Thoracic aorta (tissue), 2 donors: ENCODE measurements around the gene WDPCP. TPM values are rescaled to one million over a fixed set of nuclear protein-coding genes. Genes with fewer than 3 reads are reported as not detected.
"Not testable (repeated sequence)": the region's sequence is repeated elsewhere in the genome, so short reads cannot be mapped to it uniquely, and the experiment has no call there.

Experiments
- ATAC-seq: fragments of 150-250 bp; one replicate; pipeline ENCODE4 v1.8.0; 2017; ENCODE audit warnings: low read depth; ENCODE audit not compliant: insufficient number of reproducible peaks, low FRiP score
- DNase-seq: peaks from one replicate; pipeline ENCODE4 v3.0.0-alpha.2; 2020; ENCODE audit warnings: low spot score
- H3K27ac ChIP-seq, 2 donors: fragments of 200-600 bp; sonication (generic); 1 replicate in 1 of 2; 2 replicates in 1 of 2; pipeline ENCODE4 v1.5.1; 2016; ENCODE audit warnings: mild to moderate bottlenecking in 2 of 2, moderate library complexity in 2 of 2
- H3K27me3 ChIP-seq: fragments of 200-600 bp; sonication (generic); replicated peaks from 2 replicates; pipeline ENCODE4 v1.6.0; 2016; ENCODE audit warnings: mild to moderate bottlenecking; ENCODE audit not compliant: insufficient read depth
- H3K36me3 ChIP-seq: fragments of 200-600 bp; sonication (generic); one replicate; pipeline ENCODE4 v1.5.1; 2016
- H3K4me1 ChIP-seq, 2 donors: fragments of 200-600 bp; sonication (generic); 1 replicate in 1 of 2; 2 replicates in 1 of 2; pipeline versions ENCODE4 v1.5.1 to v1.6.0; 2016; ENCODE audit warnings: low read depth in 2 of 2, mild to moderate bottlenecking in 1 of 2; ENCODE audit not compliant: control insufficient read depth in 1 of 2
- H3K4me3 ChIP-seq: fragments of 200-600 bp; sonication (generic); 2 replicates; pipeline ENCODE4 v1.5.1; 2016; ENCODE audit warnings: mild to moderate bottlenecking
- H3K9me3 ChIP-seq: fragments of 200-600 bp; sonication (generic); 2 replicates; pipeline ENCODE4 v1.5.1; 2016
- total RNA-seq, 2 donors: library from RNA; depleted of rRNA; stranded (reverse); fragments of >200 nt; gene quantifications; one replicate each; pipeline versions ENCODE4 v1.1.0 to v1.2.3, GENCODE V29; 2016
- TF ChIP-seq, protein P1 (sequence below): fragments of 200-600 bp; sonication (generic); IDR thresholded peaks from one replicate; pipeline ENCODE4 v1.5.1; 2019; ENCODE audit warnings: antibody characterized with exemption

The WDPCP gene
- total RNA-seq, 2 donors from 2014 or later: 13.7 to 16.2 TPM

DNA sequence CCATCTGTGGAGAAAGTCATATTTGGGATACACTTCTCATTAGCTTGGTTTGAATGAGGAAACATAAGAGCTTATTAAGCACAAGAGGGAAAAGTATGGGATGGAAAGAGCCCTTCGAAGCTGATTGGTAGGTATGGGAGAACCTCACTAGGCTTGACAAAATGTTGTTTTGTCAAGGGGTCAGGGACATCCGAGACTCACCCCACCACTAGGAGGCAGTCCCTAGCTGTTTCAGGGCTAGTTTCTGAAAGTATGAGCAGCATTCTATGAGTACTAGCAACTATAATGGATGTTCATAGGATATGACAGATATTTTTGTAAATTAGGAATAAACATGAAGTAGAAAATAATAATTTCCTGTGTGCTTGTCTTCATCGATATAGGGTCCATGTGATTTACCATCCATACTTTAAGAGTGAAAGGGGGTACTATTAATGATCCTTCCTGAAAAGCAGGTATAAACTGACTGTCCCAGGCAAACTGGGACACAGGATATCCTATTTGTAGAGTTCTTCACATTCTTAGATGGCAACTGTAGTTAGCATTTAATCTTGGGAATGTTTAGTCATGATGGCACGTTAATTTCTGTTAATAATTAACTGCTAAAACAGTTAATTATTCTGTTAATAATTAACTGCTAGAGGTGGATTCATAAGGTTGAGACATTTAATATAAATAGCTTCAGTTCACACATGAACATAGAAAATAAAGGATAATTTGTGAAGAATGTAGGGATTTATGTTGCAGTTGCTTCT lies 509.2 kb downstream of the WDPCP start:
- H3K36me3 ChIP-seq: no peaks in the 10 kb centered on the region
- no peaks in the 10 kb centered on the region for H3K4me1 ChIP-seq
- TF ChIP-seq, protein P1, sequence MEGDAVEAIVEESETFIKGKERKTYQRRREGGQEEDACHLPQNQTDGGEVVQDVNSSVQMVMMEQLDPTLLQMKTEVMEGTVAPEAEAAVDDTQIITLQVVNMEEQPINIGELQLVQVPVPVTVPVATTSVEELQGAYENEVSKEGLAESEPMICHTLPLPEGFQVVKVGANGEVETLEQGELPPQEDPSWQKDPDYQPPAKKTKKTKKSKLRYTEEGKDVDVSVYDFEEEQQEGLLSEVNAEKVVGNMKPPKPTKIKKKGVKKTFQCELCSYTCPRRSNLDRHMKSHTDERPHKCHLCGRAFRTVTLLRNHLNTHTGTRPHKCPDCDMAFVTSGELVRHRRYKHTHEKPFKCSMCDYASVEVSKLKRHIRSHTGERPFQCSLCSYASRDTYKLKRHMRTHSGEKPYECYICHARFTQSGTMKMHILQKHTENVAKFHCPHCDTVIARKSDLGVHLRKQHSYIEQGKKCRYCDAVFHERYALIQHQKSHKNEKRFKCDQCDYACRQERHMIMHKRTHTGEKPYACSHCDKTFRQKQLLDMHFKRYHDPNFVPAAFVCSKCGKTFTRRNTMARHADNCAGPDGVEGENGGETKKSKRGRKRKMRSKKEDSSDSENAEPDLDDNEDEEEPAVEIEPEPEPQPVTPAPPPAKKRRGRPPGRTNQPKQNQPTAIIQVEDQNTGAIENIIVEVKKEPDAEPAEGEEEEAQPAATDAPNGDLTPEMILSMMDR: no peak
- no peaks in the 10 kb centered on the region for H3K27me3 ChIP-seq
- H3K4me3 ChIP-seq: no peak overlapping the region
- DNase-seq (no peak), ATAC-seq (no peak)
- H3K27ac ChIP-seq: no peak overlapping the region
- no peaks in the 10 kb centered on the region for H3K9me3 ChIP-seq

DNA sequence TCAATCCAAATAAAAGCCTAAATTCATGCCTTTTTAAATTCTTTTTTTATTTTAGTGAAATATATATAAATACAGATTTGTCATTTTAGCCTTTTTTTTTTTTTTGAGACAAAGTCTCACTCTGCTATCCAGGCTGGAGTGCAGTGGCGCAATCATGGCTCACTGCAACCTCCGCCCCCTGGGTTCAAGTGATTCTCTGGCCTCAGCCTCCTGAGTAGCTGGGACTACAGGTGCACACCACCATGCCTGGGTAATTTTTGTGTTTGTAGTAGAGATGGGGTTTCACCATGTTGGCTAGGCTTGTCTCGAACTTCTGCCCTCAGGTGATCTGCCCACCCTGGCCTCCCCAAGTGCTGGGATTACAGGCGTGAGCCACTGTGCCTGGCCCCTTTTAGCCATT lies 513.9 kb downstream of the WDPCP start:
- not testable (repeated sequence) for DNase-seq, H3K27ac ChIP-seq, H3K4me1 ChIP-seq, H3K27me3 ChIP-seq, H3K4me3 ChIP-seq, H3K9me3 ChIP-seq, ATAC-seq, H3K36me3 ChIP-seq

DNA sequence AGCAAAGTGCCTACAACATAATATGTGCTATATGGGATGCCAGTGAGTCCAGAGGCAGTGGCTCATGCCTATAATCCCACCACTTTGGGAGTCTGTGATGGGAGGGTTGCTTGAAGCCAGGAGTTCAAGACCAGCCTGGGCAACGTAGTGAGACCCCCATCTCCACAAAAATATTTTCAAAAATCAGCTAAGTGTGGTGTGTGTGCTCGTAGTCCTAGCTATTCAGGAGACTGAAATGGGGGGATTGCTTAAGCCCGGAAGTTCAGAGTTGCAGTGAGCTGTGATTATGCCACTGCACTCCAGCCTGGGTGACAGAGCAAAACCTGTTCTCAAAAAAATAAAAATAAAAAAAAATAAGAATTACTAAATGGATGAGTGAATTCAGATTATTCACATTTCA lies 514.3 kb downstream of the WDPCP start:
- H3K4me3 ChIP-seq: no peak overlapping the region

DNA sequence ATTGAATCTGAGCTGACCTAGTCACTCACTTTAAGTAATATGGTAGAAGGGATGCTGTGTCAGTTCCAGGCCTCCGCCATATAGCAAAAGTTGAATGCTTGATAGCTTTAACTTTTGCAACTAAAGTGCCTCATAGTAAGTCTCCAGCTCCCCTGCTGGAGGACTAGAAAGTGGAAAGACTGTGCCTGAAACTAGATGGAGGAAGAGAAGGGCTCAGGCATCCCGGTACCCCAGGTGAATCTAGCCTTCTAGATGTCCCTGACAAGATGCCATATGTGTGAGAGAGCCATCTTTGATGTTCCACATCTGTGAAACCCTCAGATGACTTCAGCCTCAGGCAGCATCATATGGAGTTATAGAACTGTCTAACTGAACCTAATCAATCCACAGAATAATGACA lies 516.6 kb downstream of the WDPCP start:
- Histone ChIP-seq H3K36me3 (no peaks in the 10 kb centered on the region), H3K4me1 (no peaks in the 10 kb centered on the region), H3K27ac (no peak overlapping the region), H3K9me3 (no peaks in the 10 kb centered on the region), H3K4me3 (no peak overlapping the region), H3K27me3 (no peaks in the 10 kb centered on the region)
- TF ChIP-seq, protein P1: no peak
- ATAC-seq (no peak), DNase-seq (no peak)

More for the DNA sequence above, 514.3 kb downstream of the WDPCP start:
- no peak for ATAC-seq
- TF ChIP-seq, protein P1: no peak
- Histone ChIP-seq H3K27ac (no peak overlapping the region), H3K4me1 (no peaks in the 10 kb centered on the region), H3K9me3 (no peaks in the 10 kb centered on the region), H3K27me3 (no peaks in the 10 kb centered on the region), H3K36me3 (no peaks in the 10 kb centered on the region)
- DNase-seq: no peak

Other genes starting within 250 kb of the WDPCP start
- gene MDH1, start 486 bp upstream of the WDPCP start, total RNA-seq: 100 to 1,000 TPM in 1 of 2 donors, 10 to 100 TPM in 1; 66.1 to 103 TPM